Measurements from ENCODE around the gene SNCG. TPM values are rescaled to one million over a fixed set of nuclear protein-coding genes. Genes with fewer than 3 reads are reported as not detected.

SNCG gene
- polyA plus RNA-seq, 3 donors: 1.8 TPM; not detected in 2

GRCh38 chr10:86944471-86944870 is 13.9 kb upstream of the SNCG start:
- Histone ChIP-seq H3K36me3 (replicated peaks in 1 of 2; ENCODE audit: control insufficient read depth in 1 of 2, insufficient read depth in 2 of 2, low read length in 2 of 2) (no peaks in the 10 kb centered on the region), H3K27ac (ENCODE audit: low read depth in 1 of 2, low read length in 2 of 2) (no peak overlapping the region), H3K27me3 (ENCODE audit: control insufficient read depth in 2 of 2, insufficient read depth in 2 of 2, low read length in 2 of 2) (no peaks in the 10 kb centered on the region), H3K79me2 (ENCODE audit: insufficient read depth, low read length) (no peaks in the 10 kb centered on the region), H2AFZ (ENCODE audit: insufficient read depth, low read depth, low read length, poor library complexity, severe bottlenecking) (no peak overlapping the region), H4K20me1 (ENCODE audit: insufficient read depth, low read length) (no peaks in the 10 kb centered on the region), H3K9me3 (replicated peaks in 1 of 2; ENCODE audit: control insufficient read depth in 1 of 2, insufficient read depth in 1 of 2, low read length in 2 of 2) (no peaks in the 10 kb centered on the region), H3K9ac (ENCODE audit: insufficient read depth, low read length, poor library complexity, severe bottlenecking) (no peak overlapping the region), H3K4me3 (replicated peaks in 1 of 3; ENCODE audit: low read depth in 2 of 3, low read length in 3 of 3) (no peak overlapping the region), H3K4me2 (replicated peaks; ENCODE audit: extremely low read depth, low read length, poor library complexity, severe bottlenecking) (no peak overlapping the region), H3K4me1 (ENCODE audit: control insufficient read depth in 1 of 2, insufficient read depth in 2 of 2, low read length in 2 of 2) (peaks cover 3 to 5% of the 10 kb centered on the region in 2 donors)
- no peak overlapping the region for H3K27ac Mint-ChIP-seq
- no peaks in the 10 kb centered on the region for H3K4me1 Mint-ChIP-seq
- no peaks in the 10 kb centered on the region for H3K36me3 Mint-ChIP-seq
- peaks cover 0 to 4% (median 2%) of the 10 kb centered on the region in 7 donors for H3K9me3 Mint-ChIP-seq
- no peak overlapping the region for H3K4me3 Mint-ChIP-seq
- TF ChIP-seq CTCF (IDR thresholded peaks at IDR 0.05): no peak
- peaks cover 3 to 12% (median 4%) of the 10 kb centered on the region in 3 donors for H3K27me3 Mint-ChIP-seq (ENCODE audit: low read depth in 3 of 3)
- intact Hi-C loops (cut with micrococcal nuclease): no loop called here
- no peak for DNase-seq

GRCh38 chr10:86944907-86945306 is 13.5 kb upstream of the SNCG start:
- intact Hi-C loops (cut with micrococcal nuclease): no loop called here

More at GRCh38 chr10:86944907-86945306, 13.5 kb upstream of the SNCG start:
- H3K27ac Mint-ChIP-seq: peak overlapping the region in 2 of 7 donors; percentile 23 to 62
- H3K4me3 Mint-ChIP-seq: no peak overlapping the region
- no peaks in the 10 kb centered on the region for H3K4me1 Mint-ChIP-seq
- no peaks in the 10 kb centered on the region for H3K79me2 ChIP-seq (ENCODE audit: insufficient read depth, low read length)
- no peaks in the 10 kb centered on the region for H3K36me3 Mint-ChIP-seq
- H3K4me3 ChIP-seq (replicated peaks in 1 of 3; ENCODE audit: low read depth in 2 of 3, low read length in 3 of 3): no peak overlapping the region
- no peak overlapping the region for H3K27ac ChIP-seq (ENCODE audit: low read depth in 1 of 2, low read length in 2 of 2)
- no peaks in the 10 kb centered on the region for H3K9me3 ChIP-seq (replicated peaks in 1 of 2; ENCODE audit: control insufficient read depth in 1 of 2, insufficient read depth in 1 of 2, low read length in 2 of 2)
- H3K4me1 ChIP-seq (ENCODE audit: control insufficient read depth in 1 of 2, insufficient read depth in 2 of 2, low read length in 2 of 2): peaks cover 0 to under 1% of the 10 kb centered on the region in 2 donors
- H2AFZ ChIP-seq (ENCODE audit: insufficient read depth, low read depth, low read length, poor library complexity, severe bottlenecking): no peak overlapping the region
- no peak for DNase-seq
- H3K9ac ChIP-seq (ENCODE audit: insufficient read depth, low read length, poor library complexity, severe bottlenecking): no peak overlapping the region
- H3K36me3 ChIP-seq (replicated peaks in 1 of 2; ENCODE audit: control insufficient read depth in 1 of 2, insufficient read depth in 2 of 2, low read length in 2 of 2): no peaks in the 10 kb centered on the region
- H3K27me3 Mint-ChIP-seq (ENCODE audit: low read depth in 3 of 3): peaks cover 3 to 12% (median 4%) of the 10 kb centered on the region in 3 donors
- no peaks in the 10 kb centered on the region for H3K27me3 ChIP-seq (ENCODE audit: control insufficient read depth in 2 of 2, insufficient read depth in 2 of 2, low read length in 2 of 2)
- no peak for TF ChIP-seq CTCF (IDR thresholded peaks at IDR 0.05)
- no peaks in the 10 kb centered on the region for H4K20me1 ChIP-seq (ENCODE audit: insufficient read depth, low read length)
- peaks cover 0 to 4% (median 2%) of the 10 kb centered on the region in 7 donors for H3K9me3 Mint-ChIP-seq
- H3K4me2 ChIP-seq (replicated peaks; ENCODE audit: extremely low read depth, low read length, poor library complexity, severe bottlenecking): no peak overlapping the region
- 100% methylated on average over 3 of the region's 3 CpGs for WGBS (ENCODE audit: insufficient coverage)
